ENCODE data around the gene HEXIM2.

Gene HEXIM2

DNA sequence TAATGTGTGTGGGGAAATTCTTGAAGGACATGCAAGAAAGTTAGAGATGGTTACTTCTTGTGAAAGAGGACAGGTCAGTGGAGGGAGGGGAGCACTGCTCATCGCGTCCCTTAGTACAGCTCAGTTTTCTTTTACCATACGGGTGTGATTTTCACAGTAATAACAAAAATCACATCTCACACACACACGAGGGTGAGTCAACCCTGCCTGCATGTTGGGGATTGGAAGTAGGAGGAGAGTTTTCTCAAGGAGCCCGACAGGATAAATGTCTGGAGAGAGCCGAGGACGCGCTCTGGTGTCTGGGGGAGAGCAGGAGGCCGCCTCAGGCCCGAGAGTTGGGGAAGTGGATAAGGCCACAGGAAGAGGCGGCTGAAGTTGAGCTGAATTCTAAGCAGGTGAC lies 45.8 kb upstream of the HEXIM2 start:
- H2BK5ac ChIP-seq (ENCODE audit: low read length) = no peak overlapping the region
- H3K27ac ChIP-seq (ENCODE audit: low read depth, low read length) = no peak overlapping the region
- no CpG with 5 or more reads among the region's 11 CpGs for WGBS (ENCODE audit: extremely low coverage, insufficient coverage, low lambda C conversion rate)
- no peak overlapping the region for H3K4me2 ChIP-seq (ENCODE audit: low read length)
- H3K79me1 ChIP-seq (ENCODE audit: low read length) = no peaks in the 10 kb centered on the region
- no peaks in the 10 kb centered on the region for H3K79me2 ChIP-seq (ENCODE audit: control insufficient read depth, insufficient read depth, low read length)
- no peaks in the 10 kb centered on the region for H3K36me3 ChIP-seq (ENCODE audit: control insufficient read depth, insufficient read depth, low read length)
- H3K23ac ChIP-seq (ENCODE audit: low read length) = no peak overlapping the region
- no peaks in the 10 kb centered on the region for H3K4me1 ChIP-seq (ENCODE audit: control insufficient read depth, low read depth, low read length)
- DNase-seq = no peak
- no peak overlapping the region for H2AK5ac ChIP-seq (ENCODE audit: low read length)
- no peak overlapping the region for H4K8ac ChIP-seq (ENCODE audit: low read depth, low read length)
- no peaks in the 10 kb centered on the region for H3K27me3 ChIP-seq (ENCODE audit: insufficient read depth, low read length, poor library complexity)
- no peak overlapping the region for H2BK120ac ChIP-seq (ENCODE audit: low read depth, low read length)
- H2BK15ac ChIP-seq (replicated peaks; ENCODE audit: low read depth) = no peak overlapping the region
- no peak overlapping the region for H3K4me3 ChIP-seq (ENCODE audit: low read length)
- no peak overlapping the region for H3K9ac ChIP-seq (ENCODE audit: low read length)
- no peak overlapping the region for H3K18ac ChIP-seq (ENCODE audit: low read length)
- H4K5ac ChIP-seq (ENCODE audit: low read length) = no peak overlapping the region
- no peak overlapping the region for H3K4ac ChIP-seq (ENCODE audit: low read depth, low read length)
- no peak overlapping the region for H3K56ac ChIP-seq (ENCODE audit: low read length)

DNA sequence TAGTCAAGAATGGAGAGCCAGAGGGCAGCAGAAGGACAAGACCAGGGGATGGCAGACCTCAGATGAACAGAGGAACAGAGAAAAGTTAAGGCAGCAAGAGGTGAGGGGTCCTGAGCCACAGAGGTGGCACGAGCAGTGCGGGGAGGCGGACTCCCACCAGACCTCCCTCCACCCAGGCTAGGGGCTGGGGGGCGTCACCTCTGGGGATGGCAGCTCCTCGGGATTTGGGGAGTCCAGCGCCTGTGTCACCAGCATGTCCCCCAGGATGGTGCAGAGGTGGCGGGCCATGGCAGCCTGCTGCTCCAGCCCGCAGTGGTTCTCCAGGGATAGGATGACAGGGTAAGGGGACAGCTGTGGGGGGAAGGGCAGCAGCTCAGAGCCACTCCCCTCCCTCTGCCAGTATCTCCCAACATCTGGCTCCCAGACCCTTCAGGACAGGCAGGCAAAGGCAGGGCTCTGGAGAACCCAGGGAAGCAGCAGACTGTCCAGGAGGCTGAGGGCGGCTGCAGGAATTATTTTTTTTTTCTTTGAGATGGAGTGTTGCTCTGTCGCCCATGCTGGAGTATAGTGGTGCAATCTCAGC lies 45.1 kb upstream of the HEXIM2 start:
- no peak for DNase-seq
- Histone ChIP-seq H3K4ac (ENCODE audit: low read depth, low read length) (no peak overlapping the region), H4K5ac (ENCODE audit: low read length) (no peak overlapping the region), H3K27me3 (ENCODE audit: insufficient read depth, low read length, poor library complexity) (no peaks in the 10 kb centered on the region), H3K18ac (ENCODE audit: low read length) (no peak overlapping the region), H3K23ac (ENCODE audit: low read length) (no peak overlapping the region), H3K4me3 (ENCODE audit: low read length) (no peak overlapping the region), H3K36me3 (ENCODE audit: control insufficient read depth, insufficient read depth, low read length) (no peaks in the 10 kb centered on the region), H3K4me1 (ENCODE audit: control insufficient read depth, low read depth, low read length) (no peaks in the 10 kb centered on the region), H3K4me2 (ENCODE audit: low read length) (no peak overlapping the region), H3K79me2 (ENCODE audit: control insufficient read depth, insufficient read depth, low read length) (no peaks in the 10 kb centered on the region), H3K27ac (ENCODE audit: low read depth, low read length) (no peak overlapping the region), H2BK15ac (replicated peaks; ENCODE audit: low read depth) (no peak overlapping the region), H2BK120ac (ENCODE audit: low read depth, low read length) (no peak overlapping the region), H4K8ac (ENCODE audit: low read depth, low read length) (no peak overlapping the region), H3K56ac (ENCODE audit: low read length) (no peak overlapping the region), H2BK5ac (ENCODE audit: low read length) (no peak overlapping the region), H3K9ac (ENCODE audit: low read length) (no peak overlapping the region), H3K79me1 (ENCODE audit: low read length) (no peaks in the 10 kb centered on the region), H2AK5ac (ENCODE audit: low read length) (no peak overlapping the region)
- WGBS (ENCODE audit: extremely low coverage, insufficient coverage, low lambda C conversion rate) = no CpG with 5 or more reads among the region's 10 CpGs

DNA sequence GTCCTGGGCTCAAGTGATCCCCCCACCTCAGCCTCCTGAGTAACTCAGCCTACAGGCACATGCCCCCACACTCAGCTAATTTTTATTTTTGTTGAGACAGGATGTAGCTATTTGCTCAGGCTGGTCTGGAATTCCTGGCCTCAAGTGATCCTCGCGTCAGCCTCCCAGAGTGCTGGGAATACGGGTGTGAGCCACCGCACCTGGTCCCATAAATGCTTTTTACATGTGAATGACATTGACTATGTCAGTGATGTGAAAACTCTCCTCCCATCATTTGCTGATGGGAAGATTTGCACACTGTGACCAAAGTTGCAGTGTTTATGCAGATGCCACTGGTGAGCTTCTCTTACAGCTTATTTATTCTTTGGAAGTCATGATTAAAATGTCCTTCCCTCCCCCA lies 44.3 kb upstream of the HEXIM2 start:
- Histone ChIP-seq H3K36me3 (ENCODE audit: control insufficient read depth, insufficient read depth, low read length) (no peaks in the 10 kb centered on the region), H3K79me1 (ENCODE audit: low read length) (no peaks in the 10 kb centered on the region), H2BK15ac (replicated peaks; ENCODE audit: low read depth) (no peak overlapping the region), H2BK5ac (ENCODE audit: low read length) (no peak overlapping the region), H3K4me2 (ENCODE audit: low read length) (no peak overlapping the region), H3K27ac (ENCODE audit: low read depth, low read length) (no peak overlapping the region), H2BK120ac (ENCODE audit: low read depth, low read length) (no peak overlapping the region), H3K56ac (ENCODE audit: low read length) (no peak overlapping the region), H3K79me2 (ENCODE audit: control insufficient read depth, insufficient read depth, low read length) (no peaks in the 10 kb centered on the region), H3K9ac (ENCODE audit: low read length) (no peak overlapping the region), H3K27me3 (ENCODE audit: insufficient read depth, low read length, poor library complexity) (no peaks in the 10 kb centered on the region), H3K4me3 (ENCODE audit: low read length) (no peak overlapping the region), H4K8ac (ENCODE audit: low read depth, low read length) (no peak overlapping the region), H3K18ac (ENCODE audit: low read length) (no peak overlapping the region), H2AK5ac (ENCODE audit: low read length) (no peak overlapping the region), H3K23ac (ENCODE audit: low read length) (no peak overlapping the region), H3K4me1 (ENCODE audit: control insufficient read depth, low read depth, low read length) (no peaks in the 10 kb centered on the region), H4K5ac (ENCODE audit: low read length) (no peak overlapping the region), H3K4ac (ENCODE audit: low read depth, low read length) (no peak overlapping the region)
- WGBS (ENCODE audit: extremely low coverage, insufficient coverage, low lambda C conversion rate) = no CpG with 5 or more reads among the region's 4 CpGs
- DNase-seq = no peak

DNA sequence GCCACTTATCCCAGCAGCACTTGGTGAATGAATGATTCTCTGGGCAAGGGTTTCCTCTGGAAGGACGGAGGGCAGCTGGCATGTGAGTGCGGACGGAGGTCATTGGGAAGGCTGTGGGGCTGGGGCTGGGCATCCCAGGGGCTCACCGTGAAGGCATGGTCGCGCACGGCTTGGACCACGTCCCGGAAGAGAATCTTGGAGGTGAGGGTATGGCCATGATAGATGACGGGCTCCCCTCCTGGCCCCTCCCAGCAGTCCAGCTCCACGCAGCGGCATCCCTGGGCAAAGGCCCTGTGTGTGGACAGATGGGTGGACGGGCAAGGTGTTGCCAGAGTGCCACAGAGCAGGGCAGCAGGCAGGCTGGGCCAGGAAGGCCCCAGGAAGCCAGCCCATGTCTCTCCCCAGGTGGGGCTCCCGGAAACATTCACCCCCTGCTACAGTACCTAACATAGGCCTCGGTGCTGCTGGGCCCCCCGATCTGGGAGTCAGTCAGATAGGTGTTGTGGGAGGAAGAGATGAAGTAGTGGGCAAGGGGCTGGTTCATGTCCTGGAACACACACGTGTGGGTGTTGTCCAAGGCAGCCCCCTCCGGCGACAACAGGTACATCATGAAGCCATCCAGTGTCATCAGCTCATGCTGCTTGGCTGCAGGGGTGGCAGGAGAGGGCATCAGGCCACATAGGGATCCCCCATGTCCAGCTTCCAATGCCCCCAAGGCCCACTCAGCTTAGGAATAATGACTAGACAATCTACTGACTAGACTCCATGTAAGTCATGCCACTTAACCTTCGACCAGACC lies 43.6 kb upstream of the HEXIM2 start:
- no peaks in the 10 kb centered on the region for H3K36me3 ChIP-seq (ENCODE audit: control insufficient read depth, insufficient read depth, low read length)
- H3K79me1 ChIP-seq (ENCODE audit: low read length) = no peaks in the 10 kb centered on the region
- H3K4me2 ChIP-seq (ENCODE audit: low read length) = no peak overlapping the region
- H3K27ac ChIP-seq (ENCODE audit: low read depth, low read length) = no peak overlapping the region
- H2BK15ac ChIP-seq (replicated peaks; ENCODE audit: low read depth) = no peak overlapping the region
- H3K56ac ChIP-seq (ENCODE audit: low read length) = no peak overlapping the region
- no peak overlapping the region for H2BK120ac ChIP-seq (ENCODE audit: low read depth, low read length)
- H3K27me3 ChIP-seq (ENCODE audit: insufficient read depth, low read length, poor library complexity) = no peaks in the 10 kb centered on the region
- H4K5ac ChIP-seq (ENCODE audit: low read length) = no peak overlapping the region
- no peaks in the 10 kb centered on the region for H3K79me2 ChIP-seq (ENCODE audit: control insufficient read depth, insufficient read depth, low read length)
- H3K4ac ChIP-seq (ENCODE audit: low read depth, low read length) = no peak overlapping the region
- no CpG with 5 or more reads among the region's 20 CpGs for WGBS (ENCODE audit: extremely low coverage, insufficient coverage, low lambda C conversion rate)
- H3K9ac ChIP-seq (ENCODE audit: low read length) = no peak overlapping the region
- H3K18ac ChIP-seq (ENCODE audit: low read length) = no peak overlapping the region
- H2BK5ac ChIP-seq (ENCODE audit: low read length) = no peak overlapping the region
- H3K4me3 ChIP-seq (ENCODE audit: low read length) = no peak overlapping the region
- no peaks in the 10 kb centered on the region for H3K4me1 ChIP-seq (ENCODE audit: control insufficient read depth, low read depth, low read length)
- H4K8ac ChIP-seq (ENCODE audit: low read depth, low read length) = no peak overlapping the region
- H3K23ac ChIP-seq (ENCODE audit: low read length) = no peak overlapping the region
- no peak overlapping the region for H2AK5ac ChIP-seq (ENCODE audit: low read length)
- DNase-seq = no peak

DNA sequence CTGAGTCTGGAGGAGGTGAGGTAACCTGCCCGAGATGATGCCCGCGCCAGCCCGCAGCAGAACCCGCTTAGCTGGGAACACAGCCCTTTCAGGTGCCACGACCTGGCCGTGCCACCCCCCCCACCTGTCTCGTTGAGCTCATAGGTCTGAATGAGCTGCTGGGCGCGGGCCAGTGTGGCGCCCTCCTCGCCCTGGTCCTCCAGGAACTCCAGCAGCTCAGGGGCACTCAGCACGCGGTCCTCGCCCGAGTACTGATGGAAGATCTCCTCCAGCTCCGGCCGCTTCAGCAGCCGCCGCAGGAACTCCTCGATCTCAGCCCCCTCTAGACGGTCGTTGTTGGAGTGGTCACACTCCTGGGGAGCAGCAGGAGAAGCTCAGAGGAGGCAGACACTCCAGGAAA lies 43.0 kb upstream of the HEXIM2 start:
- no CpG with 5 or more reads among the region's 23 CpGs for WGBS (ENCODE audit: extremely low coverage, insufficient coverage, low lambda C conversion rate)

More for the DNA sequence above, 43.0 kb upstream of the HEXIM2 start:
- H3K4me2 ChIP-seq (ENCODE audit: low read length) = no peak overlapping the region
- no peak overlapping the region for H3K9ac ChIP-seq (ENCODE audit: low read length)
- H2BK15ac ChIP-seq (replicated peaks; ENCODE audit: low read depth) = no peak overlapping the region
- no peak overlapping the region for H2BK5ac ChIP-seq (ENCODE audit: low read length)
- no peaks in the 10 kb centered on the region for H3K36me3 ChIP-seq (ENCODE audit: control insufficient read depth, insufficient read depth, low read length)
- no peaks in the 10 kb centered on the region for H3K4me1 ChIP-seq (ENCODE audit: control insufficient read depth, low read depth, low read length)
- no peak overlapping the region for H3K27ac ChIP-seq (ENCODE audit: low read depth, low read length)
- H2AK5ac ChIP-seq (ENCODE audit: low read length) = no peak overlapping the region
- no peak overlapping the region for H4K8ac ChIP-seq (ENCODE audit: low read depth, low read length)
- H3K56ac ChIP-seq (ENCODE audit: low read length) = no peak overlapping the region
- no peaks in the 10 kb centered on the region for H3K79me1 ChIP-seq (ENCODE audit: low read length)
- no peaks in the 10 kb centered on the region for H3K79me2 ChIP-seq (ENCODE audit: control insufficient read depth, insufficient read depth, low read length)
- no peak overlapping the region for H3K4ac ChIP-seq (ENCODE audit: low read depth, low read length)
- H2BK120ac ChIP-seq (ENCODE audit: low read depth, low read length) = no peak overlapping the region
- H3K4me3 ChIP-seq (ENCODE audit: low read length) = no peak overlapping the region
- no peak overlapping the region for H4K5ac ChIP-seq (ENCODE audit: low read length)
- no peak overlapping the region for H3K18ac ChIP-seq (ENCODE audit: low read length)
- H3K27me3 ChIP-seq (ENCODE audit: insufficient read depth, low read length, poor library complexity) = no peaks in the 10 kb centered on the region
- no peak for DNase-seq
- no peak overlapping the region for H3K23ac ChIP-seq (ENCODE audit: low read length)

All from mesendoderm (in vitro differentiated cells).